IPS DF 19.7 (cell line): ENCODE measurements around the gene TLR9.

Experiments used
- DNase-seq: peaks from one replicate; pipeline ENCODE4 v3.0.0-alpha.2; 2013; ENCODE audit warnings: low read depth, low spot score

Gene TLR9

GRCh38 chr3:52246728-52247408 is 21.4 kb upstream of the TLR9 start:
- no peak for DNase-seq

- no peak for DNase-seq
These were observed 20.8 kb upstream of the TLR9 start for GRCh38 chr3:52246264-52246620.

GRCh38 chr3:52245322-52246263 is 20.1 kb upstream of the TLR9 start, which contains the start of gene PPM1M:
Gene PPM1M (plus strand): TSS chr3:52245759. CDS start chr3:52245825, 66 bp downstream.
- DNase-seq: no peak

GRCh38 chr3:52243791-52244628 is 18.6 kb upstream of the TLR9 start:
- DNase-seq: no peak

GRCh38 chr3:52242039-52242438 is 16.6 kb upstream of the TLR9 start:
- no peak for DNase-seq

GRCh38 chr3:52240886-52241370 is 15.5 kb upstream of the TLR9 start:
- no peak for DNase-seq

GRCh38 chr3:52240059-52240885 is 14.8 kb upstream of the TLR9 start:
- no peak for DNase-seq

- no peak for DNase-seq
These were observed 13.6 kb upstream of the TLR9 start, which contains the start of gene TWF2 for GRCh38 chr3:52238761-52239701. Gene TWF2 (minus strand): TSS chr3:52239158. CDS start chr3:52239016, 142 bp downstream.

GRCh38 chr3:52238193-52238760 is 12.8 kb upstream of the TLR9 start:
- no peak for DNase-seq

GRCh38 chr3:52237657-52238172 is 12.3 kb upstream of the TLR9 start:
- DNase-seq: no peak

GRCh38 chr3:52237006-52237656 is 11.7 kb upstream of the TLR9 start:
- no peak for DNase-seq

- no peak for DNase-seq
These were observed 11.0 kb upstream of the TLR9 start for GRCh38 chr3:52236424-52236886.

- DNase-seq: no peak
These were observed 9.3 kb upstream of the TLR9 start for GRCh38 chr3:52234516-52235447.

GRCh38 chr3:52233968-52234367 is 8.5 kb upstream of the TLR9 start:
- no peak for DNase-seq

- DNase-seq: no peak
These were observed 7.7 kb upstream of the TLR9 start for GRCh38 chr3:52233108-52233591.

GRCh38 chr3:52232279-52233107 is 7.0 kb upstream of the TLR9 start:
- no peak for DNase-seq
